Endothelial cell of umbilical vein (primary cell): ENCODE measurements around the gene PRDM8. TPM values are rescaled to one million over a fixed set of nuclear protein-coding genes. Genes with fewer than 3 reads are reported as not detected.

Source experiments
- BruUV-seq: library from RNA; stranded (reverse); fragments of 400-500 nt; replicated peaks from 2 replicates; lab custom pipeline; 2021; lab: Mats Ljungman, UMichigan
- CTCF ChIA-PET: fragments of 300-600, 350-600 bp; sonication (Branson Sonifier 250); formaldehyde crosslinking; loops from one replicate; lab custom pipeline; 2021; ENCODE audit warnings: antibody characterized with exemption, inconsistent platforms; lab: Charles Lee
- POLR2A ChIA-PET: fragments of 300-600, 350-600 bp; sonication (Branson Sonifier 250); formaldehyde crosslinking; loops from one replicate; lab custom pipeline; 2021; ENCODE audit warnings: antibody characterized with exemption, inconsistent platforms; lab: Charles Lee
- DNase-seq: peaks from one replicate; pipeline ENCODE4 v3.0.0-alpha.2; 2011; ENCODE audit warnings: low read depth, low spot score
- FAIRE-seq: peaks from 2 replicates; lab custom pipeline; 2011; peaks lifted over from hg19 to GRCh38; lab: Jason Lieb, UNC
- H2AFZ ChIP-seq: 2 replicates; pipeline ENCODE4 v1.6.0; 2012; ENCODE audit warnings: low read depth, low read length, control low read depth, inconsistent platforms
- H3K27ac ChIP-seq: 2 replicates; pipeline ENCODE4 v1.5.1; 2011; ENCODE audit warnings: low read depth, mild to moderate bottlenecking, control low read depth, low read length, moderate library complexity; ENCODE audit not compliant: insufficient read depth
- H3K27me3 ChIP-seq, 2 experiments: 2 replicates each; pipeline versions ENCODE4 v1.6.0 to v1.6.1; 2011; ENCODE audit warnings: low read length in 2 of 2, mixed read lengths in 1 of 2; ENCODE audit not compliant: control insufficient read depth in 2 of 2, insufficient read depth in 2 of 2
- H3K36me3 ChIP-seq, 2 experiments: 2 replicates in 1 of 2; 3 replicates in 1 of 2; pipeline ENCODE4 v1.5.1; 2011; ENCODE audit warnings: low read length in 2 of 2, mild to moderate bottlenecking in 1 of 2, moderate library complexity in 1 of 2; ENCODE audit not compliant: control insufficient read depth in 2 of 2, insufficient read depth in 2 of 2; ENCODE audit errors: extremely low read depth in 1 of 2
- H3K4me1 ChIP-seq: 3 replicates; pipeline ENCODE4 v1.5.1; 2011; ENCODE audit warnings: mild to moderate bottlenecking, low read length; ENCODE audit not compliant: control insufficient read depth, insufficient read depth; ENCODE audit errors: extremely low read depth
- H3K4me2 ChIP-seq: 2 replicates; pipeline ENCODE4 v1.6.1; 2011; ENCODE audit warnings: low read length, control low read depth, mixed read lengths; ENCODE audit not compliant: insufficient read depth
- H3K4me3 ChIP-seq, 3 experiments: fragments of 200-600 bp in 1 of 3; sonication (generic), shearing (Covaris generic) in 1 of 3; replicated peaks in 1 of 3; 2 replicates each; pipeline ENCODE4 v1.5.1; 2011 to 2016; ENCODE audit warnings: control low read depth in 3 of 3, low read length in 3 of 3, mild to moderate bottlenecking in 2 of 3, inconsistent platforms in 1 of 3, low read depth in 1 of 3, moderate library complexity in 1 of 3; ENCODE audit not compliant: insufficient read depth in 1 of 3
- H3K79me2 ChIP-seq: 2 replicates; pipeline ENCODE4 v1.6.0; 2012; ENCODE audit warnings: low read length, inconsistent platforms; ENCODE audit not compliant: control insufficient read depth, insufficient read depth
- H3K9ac ChIP-seq: replicated peaks from 2 replicates; pipeline ENCODE3; 2011; ENCODE audit warnings: low read length, control low read depth; ENCODE audit not compliant: insufficient read depth; ENCODE audit errors: extremely low read depth
- H3K9me1 ChIP-seq: replicated peaks from 3 replicates; pipeline ENCODE4 v1.6.0; 2011; ENCODE audit warnings: mild to moderate bottlenecking, low read length; ENCODE audit not compliant: control insufficient read depth, insufficient read depth; ENCODE audit errors: extremely low read depth
- H3K9me3 ChIP-seq: replicated peaks from 2 replicates; pipeline ENCODE4 v1.5.1; 2012; ENCODE audit warnings: low read length, inconsistent platforms; ENCODE audit not compliant: control insufficient read depth, insufficient read depth
- H4K20me1 ChIP-seq: replicated peaks from 2 replicates; pipeline ENCODE3; 2011; ENCODE audit warnings: mild to moderate bottlenecking, low read length; ENCODE audit not compliant: control insufficient read depth, insufficient read depth; ENCODE audit errors: extremely low read depth
- EZH2 ChIP-seq: IDR thresholded peaks from 2 replicates; pipeline ENCODE4 v1.6.1; 2012; ENCODE audit warnings: borderline replicate concordance, low read depth, mild to moderate bottlenecking, moderate library complexity, low read length, inconsistent platforms; ENCODE audit not compliant: severe bottlenecking
- GATA2 ChIP-seq: IDR thresholded peaks from 2 replicates; pipeline ENCODE4 v1.7.0; 2011; ENCODE audit warnings: low read depth, mild to moderate bottlenecking, moderate library complexity, mixed read lengths, low read length; ENCODE audit not compliant: insufficient read length, insufficient read depth
- MAX ChIP-seq: IDR thresholded peaks from 2 replicates; pipeline ENCODE4 v1.6.1; 2011; ENCODE audit not compliant: insufficient read depth, insufficient read length
- POLR2A ChIP-seq: IDR thresholded peaks from 2 replicates; pipeline ENCODE4 v1.6.1; 2012; ENCODE audit warnings: low read depth, mild to moderate bottlenecking, control low read depth, low read length
- dilution Hi-C: fragments of 300-500 bp; cut with MboI; formaldehyde crosslinking; loops from one replicate; pipeline ENCODE4 v1.15.0; 2019; ENCODE audit warnings: low sequenced_read_pairs; ENCODE audit not compliant: extremely low pct_ligation_motif_present
- intact Hi-C: fragments of 100-400 bp; cut with micrococcal nuclease; formaldehyde crosslinking; loops from one replicate; pipeline ENCODE4 v1.10.0; 2022
- polyA plus RNA-seq, 4 experiments: library from polyadenylated mRNA; depleted of rRNA in 3 of 4; stranded (reverse) in 3 of 4; unstranded in 1 of 4; fragments of >200 nt; gene quantifications; 2 replicates each; pipeline versions ENCODE4 v1.2.1 to v1.2.3, GENCODE V29; 2011 to 2012; ENCODE audit warnings: missing spikeins in 1 of 4
- total RNA-seq: library from RNA; stranded (reverse); gene quantifications from 2 replicates; pipeline ENCODE4 v1.2.3, GENCODE V29; 2021
- TF ChIP-seq, protein P1 (sequence below), 2 donors: IDR thresholded peaks; 1 replicate in 1 of 2; 2 replicates in 1 of 2; pipeline ENCODE4 v1.5.1; 2011; ENCODE audit warnings: low read length in 2 of 2, mild to moderate bottlenecking in 2 of 2, moderate library complexity in 2 of 2, control low read depth in 1 of 2, inconsistent platforms in 1 of 2, low read depth in 1 of 2; ENCODE audit not compliant: insufficient read depth in 1 of 2; ENCODE audit errors: extremely low read depth in 1 of 2

Gene PRDM8
- total and polyA plus RNA-seq, 2 donors (not counting 3 experiments of a cell fraction or from before 2014, with no cell fraction given) = 0.28 to 0.82 TPM

GRCh38 chr4:80184825-80185756 is 12.2 kb upstream of the PRDM8 start:
- peaks cover 27% of the 10 kb centered on the region for H3K4me1 ChIP-seq
- no peak overlapping the region for H3K27ac ChIP-seq
- H3K27me3 ChIP-seq = peaks cover 51 to 56% of the 10 kb centered on the region in 2 experiments
- no peak for DNase-seq
- H3K9me3 ChIP-seq = no peaks in the 10 kb centered on the region
- H4K20me1 ChIP-seq = no peaks in the 10 kb centered on the region
- H3K36me3 ChIP-seq = no peaks in the 10 kb centered on the region
- peak overlapping the region; percentile 98 for H2AFZ ChIP-seq
- ChIA-PET POLR2A (no interaction called here), CTCF (interaction anchor here (0.6 to 9.8 kb wide), 16 partner anchors 9 to 268 kb away, joined by 3 to 104 read pairs (median 6); partner anchors contain the start of genes ANTXR2 and PRDM8)
- H3K9me1 ChIP-seq = no peaks in the 10 kb centered on the region
- intact Hi-C loops = loop anchor here (1.0 to 2.0 kb wide), 4 partner anchors 18 to 1233 kb away; no protein-coding TSS in a partner anchor
- FAIRE-seq = no peak
- dilution Hi-C loops = no loop called here
- H3K4me2 ChIP-seq = peak overlapping the region; percentile 93
- BruUV-seq = no TSS peak
- H3K79me2 ChIP-seq = no peaks in the 10 kb centered on the region
- peak overlapping the region; percentile 56 to 99 (median 68) for H3K4me3 ChIP-seq
- TF ChIP-seq, protein P1, sequence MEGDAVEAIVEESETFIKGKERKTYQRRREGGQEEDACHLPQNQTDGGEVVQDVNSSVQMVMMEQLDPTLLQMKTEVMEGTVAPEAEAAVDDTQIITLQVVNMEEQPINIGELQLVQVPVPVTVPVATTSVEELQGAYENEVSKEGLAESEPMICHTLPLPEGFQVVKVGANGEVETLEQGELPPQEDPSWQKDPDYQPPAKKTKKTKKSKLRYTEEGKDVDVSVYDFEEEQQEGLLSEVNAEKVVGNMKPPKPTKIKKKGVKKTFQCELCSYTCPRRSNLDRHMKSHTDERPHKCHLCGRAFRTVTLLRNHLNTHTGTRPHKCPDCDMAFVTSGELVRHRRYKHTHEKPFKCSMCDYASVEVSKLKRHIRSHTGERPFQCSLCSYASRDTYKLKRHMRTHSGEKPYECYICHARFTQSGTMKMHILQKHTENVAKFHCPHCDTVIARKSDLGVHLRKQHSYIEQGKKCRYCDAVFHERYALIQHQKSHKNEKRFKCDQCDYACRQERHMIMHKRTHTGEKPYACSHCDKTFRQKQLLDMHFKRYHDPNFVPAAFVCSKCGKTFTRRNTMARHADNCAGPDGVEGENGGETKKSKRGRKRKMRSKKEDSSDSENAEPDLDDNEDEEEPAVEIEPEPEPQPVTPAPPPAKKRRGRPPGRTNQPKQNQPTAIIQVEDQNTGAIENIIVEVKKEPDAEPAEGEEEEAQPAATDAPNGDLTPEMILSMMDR (IDR thresholded peaks at IDR 0.05; ENCODE audit: extremely low read depth in 1 of 2, insufficient read depth in 1 of 2, low read depth in 1 of 2, low read length in 2 of 2) = no peak
- TF ChIP-seq EZH2 (peak; percentile 96), POLR2A (no peak), GATA2 (no peak), MAX (no peak)
- H3K9ac ChIP-seq = no peak overlapping the region
